Testis (tissue), 3 donors: ENCODE results near the gene PAQR8. TPM values are rescaled to one million over a fixed set of nuclear protein-coding genes. Genes with fewer than 3 reads are reported as not detected.
A peak's percentile ranks its signal among the peaks of the same experiment; 100 is the strongest.

Experiments used
- DNase-seq: peaks from one replicate; pipeline ENCODE4 v3.0.0-alpha.2; 2019
- H3K27ac ChIP-seq, 2 donors: fragments of 200-600 bp; sonication (generic); one replicate each; pipeline ENCODE4 v1.5.1; 2019
- H3K27me3 ChIP-seq: fragments of 200-600 bp; sonication (generic); one replicate; pipeline ENCODE4 v1.5.1; 2019
- H3K36me3 ChIP-seq: fragments of 200-600 bp; sonication (generic); one replicate; pipeline ENCODE4 v1.5.1; 2017; ENCODE audit warnings: low read depth; ENCODE audit errors: missing control alignments
- H3K4me1 ChIP-seq: fragments of 200-600 bp; sonication (generic); one replicate; pipeline ENCODE4 v1.5.1; 2019
- H3K4me3 ChIP-seq, 2 donors: fragments of 200-600 bp; sonication (generic); one replicate each; pipeline ENCODE4 v1.5.1; 2017 to 2019
- H3K9me3 ChIP-seq: fragments of 200-600 bp; sonication (generic); one replicate; pipeline ENCODE4 v1.5.1; 2017
- CTCF ChIP-seq, 3 experiments: fragments of 450-650 bp in 2 of 3; fragments of 200-600 bp in 1 of 3; sonication (generic) in 1 of 3; IDR thresholded peaks; one replicate each; pipeline ENCODE4 v1.5.1; 2016 to 2019; ENCODE audit warnings: antibody characterized with exemption in 3 of 3, mild to moderate bottlenecking in 2 of 3, moderate library complexity in 1 of 3
- POLR2A ChIP-seq: fragments of 450-650 bp; IDR thresholded peaks from one replicate; pipeline ENCODE4 v1.6.1; 2017; ENCODE audit warnings: antibody characterized with exemption, mild to moderate bottlenecking, moderate library complexity
- WGBS, 2 donors: methylation state at CpG; one replicate each; pipeline ENCODE4 v1.1.5; 2018; 5-methylcytosine and 5-hydroxymethylcytosine counted together
- intact Hi-C: fragments of 100-400 bp; cut with DNase I; formaldehyde crosslinking; loops from one replicate; pipeline ENCODE4 v1.15.1; 2023; ENCODE audit warnings: low total_unique reads
- polyA plus RNA-seq: library from polyadenylated mRNA; stranded (reverse); fragments of 350-450 nt; fragmentation: Illumina TruSeq; extraction: RNeasy Lipid Tissue Mini Kit (QIAGEN cat#74804); gene quantifications from one replicate; pipeline ENCODE4 v1.2.3, GENCODE V29; 2014; ENCODE audit warnings: low read depth, low replicate concordance; ENCODE audit not compliant: insufficient read depth
- total RNA-seq, 2 donors: library from RNA; depleted of rRNA; stranded (reverse); fragments of >200 nt; gene quantifications; one replicate each; pipeline ENCODE4 v1.2.3, GENCODE V29; 2016

The PAQR8 gene
- total and polyA plus RNA-seq, 3 donors from 2014 or later: 8.3 to 11.0 (median 9.0) TPM

- Histone ChIP-seq H3K4me1 (peaks cover 8% of the 10 kb centered on the region), H3K27ac (no peak overlapping the region), H3K27me3 (no peaks in the 10 kb centered on the region), H3K36me3 (no peaks in the 10 kb centered on the region), H3K4me3 (no peak overlapping the region), H3K9me3 (no peaks in the 10 kb centered on the region)
- DNase-seq: peak; percentile 19
- TF ChIP-seq POLR2A (no peak), CTCF (IDR thresholded peaks at IDR 0.05) (no peak)
- intact Hi-C loops: no loop called here
- 29 to 30% methylated on average over 4 of the region's 4 CpGs for WGBS, 2 donors
These were observed 43.9 kb upstream of the PAQR8 start for GRCh38 chr6:52317841-52318581.

- no peaks in the 10 kb centered on the region for H3K9me3 ChIP-seq
- TF ChIP-seq POLR2A (no peak), CTCF (IDR thresholded peaks at IDR 0.05) (no peak)
- no peak for DNase-seq
These were observed 37.8 kb upstream of the PAQR8 start for GRCh38 chr6:52324189-52324588.

GRCh38 chr6:52325695-52326471, 36.1 kb upstream of the PAQR8 start:
- peak overlapping the region in 1 of 2 donors; percentile 39 for H3K27ac ChIP-seq
- no peaks in the 10 kb centered on the region for H3K36me3 ChIP-seq
- no peak overlapping the region for H3K4me3 ChIP-seq
- peak; percentile 28 for DNase-seq
- H3K9me3 ChIP-seq: no peaks in the 10 kb centered on the region
- intact Hi-C loops: no loop called here
- TF ChIP-seq CTCF (IDR thresholded peaks at IDR 0.05): no peak
- TF ChIP-seq POLR2A: no peak
- H3K27me3 ChIP-seq: no peaks in the 10 kb centered on the region
- WGBS, 2 donors: 49 to 53% methylated on average over 14 of the region's 14 CpGs
- peaks cover 7% of the 10 kb centered on the region for H3K4me1 ChIP-seq

More at GRCh38 chr6:52324189-52324588, 37.8 kb upstream of the PAQR8 start:
- Histone ChIP-seq H3K4me1 (peaks cover 7% of the 10 kb centered on the region), H3K4me3 (no peak overlapping the region), H3K27ac (no peak overlapping the region), H3K27me3 (no peaks in the 10 kb centered on the region), H3K36me3 (no peaks in the 10 kb centered on the region)
- intact Hi-C loops: no loop called here
- 88 to 93% methylated on average over 6 of the region's 6 CpGs for WGBS, 2 donors

GRCh38 chr6:52326540-52327364, 35.2 kb upstream of the PAQR8 start:
- intact Hi-C loops: no loop called here
- Histone ChIP-seq H3K4me1 (peaks cover 7% of the 10 kb centered on the region), H3K4me3 (no peak overlapping the region), H3K36me3 (no peaks in the 10 kb centered on the region), H3K27me3 (no peaks in the 10 kb centered on the region), H3K27ac (peak overlapping the region in 1 of 2 donors; percentile 39), H3K9me3 (no peaks in the 10 kb centered on the region)
- 89 to 90% methylated on average over 3 of the region's 3 CpGs for WGBS, 2 donors
- no peak for DNase-seq
- no peak for TF ChIP-seq CTCF (IDR thresholded peaks at IDR 0.05)
